Activated naive CD8-positive, alpha-beta T cell treated with anti-CD3 and anti-CD28 coated beads, Interleukin-2, amount 50 U/mL, for 16 hours (primary cell): Measurements from ENCODE around the gene PAX2.

Experiments
- DNase-seq: peaks from one replicate; pipeline ENCODE4 v3.0.0-alpha.2; 2020; ENCODE audit warnings: low read depth, low spot score

The PAX2 gene

GRCh38 chr10:100876585-100877460, 131.4 kb downstream of the PAX2 start:
- no peak for DNase-seq

GRCh38 chr10:100877461-100877850, 132.1 kb downstream of the PAX2 start:
- no peak for DNase-seq

- DNase-seq, result no peak
Observed at GRCh38 chr10:100878291-100878910, 133.0 kb downstream of the PAX2 start.
